Measurements from ENCODE around the gene CAPZA3.
"Not testable (repeated sequence)": the region's sequence is repeated elsewhere in the genome, so short reads cannot be mapped to it uniquely, and the experiment has no call there.

CAPZA3 gene, protein sequence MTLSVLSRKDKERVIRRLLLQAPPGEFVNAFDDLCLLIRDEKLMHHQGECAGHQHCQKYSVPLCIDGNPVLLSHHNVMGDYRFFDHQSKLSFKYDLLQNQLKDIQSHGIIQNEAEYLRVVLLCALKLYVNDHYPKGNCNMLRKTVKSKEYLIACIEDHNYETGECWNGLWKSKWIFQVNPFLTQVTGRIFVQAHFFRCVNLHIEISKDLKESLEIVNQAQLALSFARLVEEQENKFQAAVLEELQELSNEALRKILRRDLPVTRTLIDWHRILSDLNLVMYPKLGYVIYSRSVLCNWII

DNA sequence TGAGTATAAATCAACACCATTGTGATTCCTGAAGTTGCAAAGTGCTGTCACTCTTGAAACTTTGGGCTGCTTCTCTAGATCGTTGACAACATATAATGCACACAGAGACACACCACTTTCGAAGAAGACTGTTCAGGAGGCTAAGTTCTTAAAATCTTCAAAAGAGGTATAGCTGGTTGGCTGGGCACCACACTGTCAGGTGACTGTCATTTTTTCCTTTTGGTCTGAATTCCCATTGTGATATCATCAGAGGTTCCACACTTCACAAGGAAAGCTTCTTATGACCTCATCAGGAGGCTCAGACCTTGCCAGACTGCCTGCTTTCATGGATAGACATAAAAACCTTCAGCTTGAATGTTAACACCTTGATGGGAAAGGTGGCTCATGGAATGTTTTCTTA is at the start of gene CAPZA3, which contains the start of gene PLCZ1:
Gene CAPZA3, plus strand, starts transcription at position 301 of the 400 bp plus-strand sequence. CDS start 150 bp downstream, outside the sequence.
Gene PLCZ1, minus strand, starts transcription at position 194 of the 400 bp plus-strand sequence. CDS start 641 bp downstream, outside the sequence.
- no peak for DNase-seq

GRCh38 chr12:18689771-18690170 is 48.1 kb upstream of the CAPZA3 start:
- DNase-seq = no peak

GRCh38 chr12:18690653-18691052 is 47.3 kb upstream of the CAPZA3 start:
- DNase-seq = peak; percentile 28

DNA sequence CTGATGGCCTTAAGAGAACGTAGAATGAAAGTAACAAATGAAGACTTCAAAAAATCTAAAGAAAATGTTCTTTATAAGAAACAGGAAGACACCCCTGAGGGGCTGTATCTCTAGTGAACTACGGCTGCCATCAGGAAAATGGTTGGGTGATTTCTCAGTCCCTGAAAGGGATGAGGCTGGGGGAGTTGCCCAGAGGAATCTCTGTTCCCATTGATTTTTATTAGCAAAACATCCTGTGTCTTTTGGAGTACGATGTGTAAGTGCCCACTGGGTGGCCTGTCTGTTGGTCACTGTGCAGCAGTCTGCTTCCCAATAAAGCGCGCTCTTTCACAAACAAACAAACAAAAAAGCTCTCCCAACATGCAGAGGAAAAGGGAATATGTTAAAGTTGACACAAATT is 43.9 kb upstream of the CAPZA3 start:
- not testable (repeated sequence) for DNase-seq

DNA sequence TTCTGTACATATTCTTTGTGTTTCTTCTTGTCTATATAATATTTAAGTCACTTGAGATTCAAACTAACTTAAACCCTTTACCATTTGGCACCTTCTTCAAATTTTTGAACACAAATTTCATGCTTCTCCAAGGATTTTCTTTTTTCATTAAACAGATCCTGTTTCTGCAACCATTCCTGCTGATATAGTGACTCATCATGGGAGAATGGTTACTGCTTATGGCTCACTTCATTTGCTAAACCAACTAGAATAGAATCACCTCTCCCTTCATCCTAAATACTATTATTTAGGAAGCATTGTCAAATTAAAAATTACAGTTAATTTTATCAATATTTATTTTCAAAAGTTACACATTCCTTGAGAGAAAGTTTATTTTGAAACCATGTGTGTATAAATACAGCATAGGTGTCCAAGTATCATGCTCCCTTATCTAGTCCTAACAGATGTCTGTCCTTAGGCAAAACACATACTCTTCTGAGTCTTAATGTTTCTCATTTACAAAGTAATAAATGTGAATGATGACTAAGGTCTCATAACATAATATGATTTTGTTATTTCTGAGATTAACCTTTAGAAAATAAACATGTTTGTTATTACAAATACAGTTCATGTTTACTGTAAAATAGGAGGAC is 40.8 kb upstream of the CAPZA3 start:
- no peak for DNase-seq

DNA sequence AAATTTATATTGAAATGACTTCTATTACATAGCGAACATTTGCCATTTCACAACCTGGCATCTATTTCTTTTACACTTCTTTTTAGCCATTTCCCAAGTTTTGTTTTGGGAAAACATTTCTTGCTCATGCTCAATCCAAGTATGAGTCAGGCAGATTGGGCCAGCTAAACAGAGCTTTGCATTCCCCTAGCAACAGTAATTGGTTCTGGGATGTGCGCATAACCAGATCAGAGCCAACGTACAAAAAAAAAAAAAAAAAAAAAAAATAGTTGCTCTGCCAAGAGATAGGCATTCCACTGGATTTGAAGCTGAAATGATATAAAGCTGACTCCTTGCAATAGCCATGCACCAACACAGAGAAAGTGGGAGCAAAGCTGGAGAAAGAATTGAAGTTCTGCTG is 37.6 kb upstream of the CAPZA3 start:
- peak; percentile 50 for DNase-seq

DNA sequence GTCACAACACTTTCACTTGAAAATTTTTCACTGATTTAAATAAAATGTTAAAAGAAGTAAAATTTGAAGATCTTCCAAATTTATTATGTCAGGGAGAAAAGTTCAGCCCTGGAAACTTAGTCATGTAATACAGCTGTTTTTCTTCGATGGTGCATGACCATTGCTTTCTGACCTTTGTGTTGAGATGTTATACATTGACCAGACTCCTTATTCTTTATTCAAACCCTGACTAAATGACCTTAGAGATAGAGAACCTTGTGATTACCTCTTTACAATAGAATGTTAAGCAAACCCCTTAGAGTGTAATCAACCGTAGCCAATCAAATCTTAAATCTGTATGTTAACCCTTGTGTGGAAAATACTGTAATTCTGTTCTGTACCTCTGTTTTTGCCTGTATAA is 34.6 kb upstream of the CAPZA3 start:
- DNase-seq = no peak

DNA sequence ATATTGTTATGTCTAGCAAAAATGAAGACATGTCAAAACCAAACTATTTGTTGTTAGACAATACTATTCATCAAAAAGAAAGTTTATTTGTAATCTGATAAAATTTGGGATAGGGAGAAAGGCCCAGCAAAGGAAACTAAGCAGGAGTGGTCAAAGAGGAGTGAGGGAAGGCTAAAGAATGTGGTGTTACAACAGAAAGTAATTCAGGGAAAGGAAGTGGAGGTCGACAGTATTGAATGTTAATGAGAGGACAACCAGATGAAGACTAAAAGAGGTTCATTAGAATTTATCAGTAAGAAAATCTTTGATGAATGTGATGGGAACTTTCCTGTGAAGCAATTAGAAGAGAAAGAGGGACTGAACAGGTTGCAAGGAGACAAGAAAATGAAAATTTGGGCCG is 34.0 kb upstream of the CAPZA3 start:
- no peak for DNase-seq

GRCh38 chr12:18706798-18707197 is 31.1 kb upstream of the CAPZA3 start:
- DNase-seq = no peak

DNA sequence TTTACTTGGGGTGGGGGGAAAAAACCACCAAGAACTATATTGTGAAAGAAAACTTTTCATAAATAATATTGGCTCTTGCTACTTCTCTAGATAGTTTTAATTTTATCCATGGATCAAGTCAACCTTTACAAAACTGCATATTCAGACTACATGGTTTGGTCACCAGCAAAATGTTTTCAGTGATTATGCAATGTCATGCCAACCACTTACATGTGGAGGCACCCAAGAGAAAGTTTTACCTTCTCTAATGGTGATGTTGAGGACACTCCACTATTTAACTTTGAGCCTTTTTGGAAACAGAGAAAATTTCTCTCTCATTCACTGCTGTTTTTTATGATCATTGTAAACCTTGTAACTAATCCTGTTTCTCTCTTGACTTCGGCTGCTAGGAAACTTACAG is 21.7 kb upstream of the CAPZA3 start:
- no peak for DNase-seq

- DNase-seq = no peak
These were observed 19.5 kb upstream of the CAPZA3 start for GRCh38 chr12:18718462-18718861.

- no peak for DNase-seq
These were observed 17.9 kb upstream of the CAPZA3 start for GRCh38 chr12:18719922-18720510.

DNA sequence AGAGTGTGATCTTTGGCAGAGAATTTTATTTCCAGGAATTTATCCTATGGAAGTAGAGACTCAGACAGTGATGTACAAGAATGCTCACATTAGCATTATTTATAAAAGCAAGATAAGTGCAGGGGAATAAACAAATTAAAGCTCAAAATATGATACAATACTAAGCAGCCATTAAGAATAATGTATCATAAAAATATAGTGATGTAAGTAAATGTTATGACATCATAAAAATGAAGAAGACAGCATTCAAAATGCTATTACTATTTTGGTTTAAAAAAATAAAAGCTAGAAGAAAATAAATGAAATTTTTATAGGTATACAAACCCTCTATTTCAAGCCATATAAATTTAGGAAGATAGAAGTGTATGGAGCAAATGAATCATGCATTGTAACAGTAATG is 17.2 kb upstream of the CAPZA3 start:
- no peak for DNase-seq

DNA sequence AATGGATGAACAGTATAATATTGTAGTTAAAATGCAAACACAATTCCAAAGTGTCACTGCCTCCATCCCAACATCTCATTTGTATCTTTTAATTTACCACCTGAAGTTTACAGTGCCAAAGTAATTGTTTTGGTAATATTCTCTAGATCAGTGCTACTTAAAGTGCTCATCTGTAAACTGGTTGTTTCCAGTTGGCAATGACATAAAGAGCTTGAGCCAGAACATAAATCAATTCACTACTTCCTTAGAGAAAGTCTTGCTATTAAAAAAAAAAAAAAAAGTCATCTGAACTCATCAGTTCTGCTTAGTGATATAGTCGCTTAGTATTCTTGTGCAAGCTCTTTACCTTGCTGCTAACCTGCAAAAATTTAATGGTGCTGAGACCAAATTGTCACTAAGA is 16.5 kb upstream of the CAPZA3 start:
- no peak for DNase-seq

DNA sequence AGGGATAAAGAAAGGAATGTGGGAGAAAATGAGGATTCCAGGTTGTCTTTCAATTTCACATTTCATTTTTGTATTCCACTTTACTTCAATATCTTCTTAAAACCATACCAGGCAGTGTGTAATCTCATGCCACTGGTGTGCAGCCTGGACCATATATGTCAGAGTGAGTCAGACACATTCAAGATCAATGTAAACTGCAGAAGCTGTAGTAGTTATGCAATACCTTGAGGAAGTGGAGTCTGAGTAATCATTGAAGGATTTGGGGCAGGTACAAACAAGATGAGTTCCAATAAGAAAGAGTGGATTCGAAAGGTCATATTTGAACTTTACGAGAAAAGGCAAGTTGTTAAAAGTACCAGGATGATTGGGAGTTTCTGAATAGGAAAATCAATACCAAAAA is 14.2 kb upstream of the CAPZA3 start:
- no peak for DNase-seq

DNA sequence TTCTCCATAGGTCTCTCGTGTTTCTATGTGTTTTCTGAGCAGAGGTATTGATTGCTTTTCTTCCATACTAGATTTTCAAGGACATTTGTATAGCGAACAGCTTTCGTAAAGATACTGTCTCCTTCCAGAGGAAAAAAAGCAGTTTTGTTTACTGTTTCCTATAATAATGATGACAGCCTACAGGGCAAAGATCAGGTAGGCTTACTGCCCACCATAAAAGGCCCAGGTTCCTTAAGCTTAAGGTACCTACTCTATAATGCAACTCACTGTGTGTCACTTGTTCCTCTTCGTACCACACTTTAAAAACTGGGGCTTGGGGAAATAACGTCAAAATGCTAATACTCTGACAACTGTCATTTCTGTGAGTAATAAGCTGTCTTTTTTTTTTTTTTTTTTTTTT is 6.8 kb upstream of the CAPZA3 start:
- DNase-seq = no peak

DNA sequence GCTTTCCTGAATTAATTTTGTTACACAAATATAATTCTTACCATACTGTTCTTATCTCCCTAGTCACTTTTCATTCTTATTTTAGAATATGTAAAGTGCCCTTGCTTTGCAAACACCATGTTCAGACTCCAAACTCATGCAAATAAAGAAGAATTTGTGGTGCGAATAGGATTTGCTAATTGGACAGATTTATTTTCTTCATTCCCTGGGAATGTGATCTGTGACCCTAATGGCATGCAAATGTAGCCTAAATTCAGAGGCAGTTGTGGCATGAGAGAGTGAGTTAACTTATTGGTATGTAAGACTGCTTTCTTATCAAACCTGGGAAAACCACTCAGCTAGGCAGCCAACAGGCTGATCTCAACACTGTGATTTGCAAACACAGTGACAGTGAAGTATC is 10.0 kb downstream of the CAPZA3 start:
- DNase-seq = peak; percentile 32

GRCh38 chr12:18749386-18749957 is 11.6 kb downstream of the CAPZA3 start:
- no peak for DNase-seq

GRCh38 chr12:18750085-18750484 is 12.2 kb downstream of the CAPZA3 start:
- no peak for DNase-seq

DNA sequence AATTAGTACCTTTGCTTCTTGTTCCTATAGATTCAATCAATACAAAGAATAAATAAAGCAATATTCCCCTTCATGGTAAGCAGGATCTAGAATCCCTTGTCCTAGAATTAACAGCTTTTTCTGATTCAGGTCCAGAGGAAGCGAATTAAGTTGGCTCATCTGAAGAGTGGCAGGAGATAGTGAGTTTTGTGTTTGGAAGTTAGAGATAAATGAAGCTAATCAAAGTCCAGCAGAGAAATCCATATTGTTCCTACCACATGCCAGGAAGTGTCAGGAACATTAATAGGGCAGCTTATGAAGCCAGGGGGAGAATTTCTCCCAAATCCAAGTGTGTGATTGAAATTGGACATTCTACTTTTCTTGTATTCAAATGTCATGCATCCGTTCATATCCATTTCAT is 13.9 kb downstream of the CAPZA3 start:
- no peak for DNase-seq

- DNase-seq = peak; percentile 37
These were observed 14.5 kb downstream of the CAPZA3 start for GRCh38 chr12:18752280-18752920.

DNA sequence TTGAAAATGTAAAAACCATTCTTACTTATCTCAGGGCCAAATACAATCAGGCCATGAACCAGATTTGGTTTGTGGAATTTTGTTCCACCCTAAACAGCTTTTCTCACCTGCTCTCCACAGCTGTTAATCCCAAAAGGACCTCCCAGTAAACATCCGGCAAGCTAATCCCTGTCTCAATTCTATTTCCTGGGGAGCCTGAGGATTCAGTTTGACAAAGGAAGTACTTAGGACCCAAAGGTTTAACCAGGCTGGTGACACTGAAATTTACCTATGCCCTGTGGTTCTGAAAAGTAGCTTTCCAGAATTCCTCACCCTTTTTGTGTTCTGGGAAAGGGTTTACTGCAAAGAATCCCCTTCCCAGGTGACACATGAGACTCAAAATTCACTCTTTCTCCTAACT is 15.0 kb downstream of the CAPZA3 start:
- no peak for DNase-seq

DNA sequence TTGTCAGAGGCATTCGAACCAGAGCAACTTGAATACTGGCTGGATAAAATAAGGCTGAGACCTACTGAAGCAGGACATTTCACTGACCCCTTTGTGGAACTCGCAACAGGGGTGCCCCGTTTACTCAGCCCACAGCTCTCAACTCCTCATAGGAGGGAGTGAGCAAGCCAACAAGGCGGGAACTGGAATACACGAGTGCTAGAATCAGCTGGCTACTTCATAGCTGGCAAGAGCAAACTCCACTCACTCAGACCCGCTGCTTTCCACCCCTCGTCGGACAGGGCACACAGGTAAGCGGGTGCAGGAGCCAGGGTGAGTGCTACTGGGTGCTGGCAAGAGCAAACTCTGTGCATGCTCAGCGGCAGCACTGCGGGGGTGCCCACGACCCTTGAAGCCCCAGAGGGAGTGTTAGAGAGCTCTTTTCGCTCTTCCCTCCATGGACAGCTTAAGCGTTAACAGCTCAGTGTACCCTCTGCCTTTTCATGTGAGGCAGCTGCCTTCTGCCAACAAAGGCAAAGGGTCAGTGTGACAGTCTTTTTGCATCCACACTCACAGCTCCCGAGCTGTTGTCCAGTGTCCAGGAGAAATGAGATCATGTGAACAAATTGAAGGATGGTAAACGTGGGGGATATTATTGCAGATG is 15.7 kb downstream of the CAPZA3 start:
- no peak for DNase-seq
